KBM-7 (cell line): Measurements from ENCODE around the gene MAF.

Source experiments
- DNase-seq: peaks from one replicate; pipeline ENCODE4 v3.0.0-alpha.2; 2015
- in situ Hi-C: fragments of 300-500 bp; cut with MboI; formaldehyde crosslinking; loops from 2 replicates; pipeline ENCODE4 v1.14.3; 2020; ENCODE audit warnings: low sequenced_read_pairs, low pct_unique_long_range_greater_than_20kb, mixed read lengths

MAF gene

DNA sequence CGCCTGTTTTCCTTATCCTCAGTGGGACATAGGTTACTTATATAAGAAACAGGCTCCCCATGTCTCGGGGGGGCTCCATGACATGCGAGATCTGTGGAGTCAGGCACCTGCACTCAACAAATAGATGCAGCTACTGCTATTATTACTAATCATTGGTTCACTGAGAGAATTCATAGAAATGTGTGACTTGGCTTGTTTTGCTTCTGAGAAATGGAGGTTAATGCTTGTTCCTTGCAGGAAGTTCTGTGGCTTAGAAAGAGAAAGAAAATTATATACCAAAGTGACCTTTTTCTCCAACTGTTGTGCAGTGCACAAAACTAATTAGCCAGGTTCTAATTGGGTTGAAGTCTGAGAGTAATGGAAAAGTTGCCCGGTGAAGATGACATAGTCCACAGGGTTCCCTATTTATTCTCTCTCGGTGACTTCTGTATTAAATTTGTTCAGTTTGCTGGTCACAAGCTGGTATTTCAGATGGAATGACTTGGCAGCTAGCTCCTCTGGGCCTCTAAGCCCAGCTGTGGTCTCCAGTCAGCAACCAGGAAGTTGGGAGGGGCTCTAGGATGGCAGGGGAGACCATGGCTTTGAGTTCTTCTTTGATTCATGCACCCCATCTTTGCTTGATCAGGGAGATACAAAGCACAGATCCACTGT lies 17.6 kb upstream of the MAF start:
- DNase-seq, result no peak
- in situ Hi-C loops, result no loop called here

- in situ Hi-C loops, result no loop called here
- no peak for DNase-seq
Measured at GRCh38 chr16:79613009-79613408, 12.5 kb upstream of the MAF start.

- in situ Hi-C loops, result no loop called here
- DNase-seq, result no peak
Measured at GRCh38 chr16:79612207-79612606, 11.7 kb upstream of the MAF start.

GRCh38 chr16:79610771-79611170 lies 10.2 kb upstream of the MAF start:
- in situ Hi-C loops, result no loop called here
- no peak for DNase-seq

- in situ Hi-C loops, result no loop called here
- DNase-seq, result no peak
Measured at GRCh38 chr16:79609861-79610260, 9.3 kb upstream of the MAF start.

DNA sequence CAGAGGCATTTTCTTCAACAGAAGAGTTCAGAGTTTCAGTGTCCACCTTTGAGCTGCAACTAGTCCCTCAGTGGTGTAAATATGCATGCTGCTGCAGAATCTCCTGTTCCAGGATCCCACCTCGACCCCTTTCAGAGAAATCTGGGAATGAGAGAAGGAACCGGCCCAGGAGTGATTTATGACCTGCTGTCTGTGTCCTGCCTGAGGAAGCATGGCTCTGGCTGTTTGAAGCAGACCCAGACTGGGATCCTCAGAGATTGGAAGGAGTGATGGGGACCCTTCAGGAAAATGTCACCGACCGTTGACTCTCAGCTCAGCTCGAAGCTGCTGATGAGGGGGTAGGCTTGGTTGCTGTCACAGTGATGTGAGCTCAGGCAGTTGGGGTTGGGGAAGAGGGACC lies 8.4 kb upstream of the MAF start:
- DNase-seq, result no peak
- in situ Hi-C loops, result no loop called here

DNA sequence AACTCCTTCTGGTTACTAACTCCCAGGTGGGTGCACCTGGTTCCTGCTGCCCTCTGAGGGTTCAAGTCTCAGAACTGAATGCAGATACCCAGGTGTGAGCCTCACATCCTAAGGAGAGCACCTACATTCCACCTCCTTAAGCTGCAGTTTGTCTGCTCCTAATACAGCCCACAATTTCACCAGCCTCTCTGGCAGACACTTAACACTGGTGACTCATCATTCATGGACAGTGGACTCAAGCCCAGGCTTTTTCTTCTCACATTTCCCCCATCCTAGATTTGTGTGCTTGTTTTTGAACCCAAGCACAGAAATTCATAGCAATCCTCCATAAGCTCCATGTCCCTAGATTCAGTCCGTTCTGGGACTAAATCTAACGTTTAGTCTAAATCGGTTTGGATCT lies 7.0 kb upstream of the MAF start:
- no peak for DNase-seq
- in situ Hi-C loops, result no loop called here

DNA sequence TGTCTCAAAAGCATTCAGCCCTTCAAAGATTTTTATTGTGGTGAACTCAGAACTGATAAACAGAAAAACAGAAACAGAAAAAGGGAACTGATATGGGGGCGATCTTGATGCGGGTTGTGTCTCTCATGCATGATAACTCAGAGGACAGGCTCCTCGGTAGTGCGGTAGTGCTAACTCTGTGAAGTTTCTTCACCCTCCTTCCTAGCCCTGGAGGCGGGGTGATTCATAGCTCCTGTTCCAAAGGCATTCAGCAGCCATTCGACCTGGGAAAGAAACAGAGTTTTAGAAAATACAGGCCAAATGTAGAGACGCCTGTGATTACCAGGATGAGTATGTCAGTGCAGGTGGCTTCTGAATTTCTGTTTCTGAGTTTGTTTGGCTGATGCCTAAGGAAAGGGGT lies 5.5 kb upstream of the MAF start:
- in situ Hi-C loops, result no loop called here
- DNase-seq, result no peak

- DNase-seq, result no peak
- in situ Hi-C loops, result no loop called here
Measured at GRCh38 chr16:79603055-79603454, 2.5 kb upstream of the MAF start.

DNA sequence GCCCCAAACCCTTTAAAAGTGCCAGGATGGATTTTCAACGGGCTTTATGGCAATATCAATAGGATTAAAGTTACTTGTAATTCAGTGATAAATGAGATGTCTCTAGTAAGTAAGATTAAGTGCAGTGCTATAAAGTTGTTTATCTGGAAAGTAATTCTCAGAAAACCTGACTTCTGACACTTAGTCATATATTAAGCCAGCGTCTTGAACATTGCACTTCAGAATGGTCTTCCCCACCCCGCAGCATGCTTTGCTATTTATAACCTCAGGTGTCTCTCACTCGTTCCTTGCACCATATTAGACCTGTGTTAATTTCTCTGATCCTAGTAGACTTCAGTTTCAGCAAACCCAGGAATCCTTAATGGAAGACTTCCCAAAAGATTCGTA lies 2.1 kb upstream of the MAF start:
- in situ Hi-C loops, result no loop called here
- DNase-seq, result no peak

GRCh38 chr16:79601931-79602627 lies 1.5 kb upstream of the MAF start:
- peak; percentile 84 for DNase-seq
- in situ Hi-C loops, result no loop called here

DNA sequence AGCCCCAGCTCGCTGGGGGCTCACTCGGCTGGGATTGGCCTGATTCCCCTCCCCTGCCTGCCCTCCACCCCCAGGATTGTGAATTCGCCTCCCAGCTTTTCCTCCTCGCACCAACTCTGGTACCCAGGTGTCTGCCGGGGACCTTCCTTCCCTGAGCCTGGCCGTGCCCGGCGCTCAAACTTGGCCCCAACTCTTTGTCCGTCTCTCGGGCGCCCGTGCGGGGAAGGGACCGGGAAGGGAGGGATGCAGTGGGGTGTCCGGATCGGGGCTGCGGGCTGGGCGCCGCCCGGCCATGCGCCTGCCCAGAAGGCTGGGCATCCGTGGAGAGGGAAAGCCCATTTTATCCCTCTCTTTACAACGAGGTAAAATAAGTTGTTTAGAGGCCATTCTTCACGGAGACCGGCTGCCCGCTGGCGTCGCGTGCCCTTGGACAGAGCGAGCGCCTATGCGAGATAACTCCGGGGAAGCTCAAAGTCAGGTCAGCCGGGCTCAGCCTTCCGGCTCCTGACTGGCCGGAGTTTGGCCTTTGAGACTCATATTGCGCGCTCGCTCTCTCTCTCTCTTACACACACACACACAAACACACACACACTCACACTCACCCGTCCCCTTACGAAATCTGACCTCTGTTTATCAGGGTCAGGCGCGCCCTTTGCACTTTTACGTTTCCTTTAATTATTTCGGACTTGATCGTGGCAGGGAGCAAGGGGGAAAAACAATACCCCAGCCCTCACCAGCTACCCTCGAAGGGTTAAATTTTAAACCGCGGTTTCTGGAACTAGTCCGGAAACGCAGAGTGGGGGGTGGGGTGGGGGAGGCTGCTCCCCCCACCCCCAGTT lies 774 bp upstream of the MAF start:
- DNase-seq, result no peak
- in situ Hi-C loops, result no loop called here

GRCh38 chr16:79599837-79600637 lies 500 bp downstream of the MAF start:
- in situ Hi-C loops, result no loop called here
- peak; percentile 24 for DNase-seq

DNA sequence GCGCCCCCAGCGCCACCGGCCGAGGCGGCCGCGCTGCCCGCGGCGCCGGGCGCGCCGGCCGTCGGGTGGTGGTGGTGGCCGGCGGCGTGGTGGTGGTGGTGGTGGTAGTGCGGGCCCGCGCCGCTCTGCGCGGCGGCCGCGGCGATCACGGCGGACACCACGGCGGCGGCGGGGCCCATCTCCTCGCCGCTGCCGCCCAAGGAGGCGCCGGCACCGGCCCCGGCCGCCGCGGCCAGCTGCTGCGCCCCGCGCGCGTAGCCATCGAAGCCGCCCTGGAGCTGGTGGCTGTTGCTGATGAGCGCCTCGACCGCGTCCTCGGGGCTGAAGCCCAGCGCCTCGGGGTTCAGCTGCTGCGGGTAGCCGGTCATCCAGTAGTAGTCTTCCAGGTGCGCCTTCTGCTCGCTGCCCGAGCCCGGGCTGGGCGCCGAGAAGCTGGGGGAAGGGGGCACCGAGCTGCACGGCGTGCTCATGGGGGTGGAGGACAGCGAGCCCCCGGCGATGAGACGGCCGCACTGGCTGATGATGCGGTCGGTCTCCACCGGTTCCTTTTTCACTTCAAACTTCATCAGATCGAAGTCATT lies 1.2 kb downstream of the MAF start:
- in situ Hi-C loops, result no loop called here

DNA sequence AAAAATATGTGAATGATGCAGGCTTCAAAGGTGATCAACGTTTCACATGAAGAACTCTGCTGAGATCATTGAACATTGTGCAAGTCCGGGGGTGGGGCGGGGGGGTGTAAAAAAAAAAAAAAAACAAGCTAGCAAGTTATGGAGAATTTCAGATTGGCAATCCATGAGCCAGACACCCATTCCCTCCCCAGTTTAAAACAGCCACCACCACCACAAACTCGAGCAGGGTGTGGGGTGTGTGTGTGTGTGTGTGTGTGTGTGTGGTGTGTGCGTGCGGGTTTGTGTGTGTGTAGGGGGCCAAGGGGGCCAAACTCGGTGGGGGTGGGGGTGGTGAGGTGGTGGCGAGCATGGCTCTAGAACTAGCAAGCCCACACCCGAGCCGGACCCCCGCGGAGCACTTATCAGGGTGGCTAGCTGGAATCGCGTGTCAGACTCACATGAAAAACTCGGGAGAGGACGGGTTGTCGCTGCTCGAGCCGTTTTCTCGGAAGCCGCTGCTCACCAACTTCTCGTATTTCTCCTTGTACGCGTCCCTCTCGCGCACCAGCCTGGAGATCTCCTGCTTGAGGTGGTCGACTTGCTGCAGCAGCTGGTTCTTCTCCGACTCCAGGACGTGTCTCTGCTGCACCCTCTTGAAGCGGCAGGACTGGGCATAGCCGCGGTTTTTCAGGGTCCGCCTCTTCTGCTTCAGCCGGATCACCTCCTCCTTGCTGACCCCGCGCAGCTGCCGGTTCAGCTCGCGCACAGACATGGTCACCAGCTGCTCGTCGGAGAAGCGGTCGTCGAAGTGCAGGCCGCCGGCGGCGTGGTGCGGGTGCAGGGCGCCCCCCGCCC lies 2.0 kb downstream of the MAF start:
- in situ Hi-C loops, result no loop called here
- peak; percentile 44 for DNase-seq

More for the DNA sequence above, 1.2 kb downstream of the MAF start:
- DNase-seq, result no peak

DNA sequence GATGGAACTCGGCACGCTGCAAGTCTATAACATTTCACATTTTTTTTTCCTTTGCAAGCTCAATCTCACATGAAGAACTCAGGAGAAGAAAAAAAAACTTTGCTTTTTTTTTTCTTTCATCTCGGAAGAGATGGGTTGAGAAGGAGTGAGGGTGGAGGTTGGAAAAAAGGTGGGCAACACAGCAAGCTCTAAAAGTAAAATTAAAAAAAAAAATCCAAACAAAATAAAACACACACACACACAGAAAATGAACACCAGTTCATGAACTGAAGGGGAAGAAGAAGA lies 2.5 kb downstream of the MAF start:
- in situ Hi-C loops, result no loop called here
- DNase-seq, result no peak

DNA sequence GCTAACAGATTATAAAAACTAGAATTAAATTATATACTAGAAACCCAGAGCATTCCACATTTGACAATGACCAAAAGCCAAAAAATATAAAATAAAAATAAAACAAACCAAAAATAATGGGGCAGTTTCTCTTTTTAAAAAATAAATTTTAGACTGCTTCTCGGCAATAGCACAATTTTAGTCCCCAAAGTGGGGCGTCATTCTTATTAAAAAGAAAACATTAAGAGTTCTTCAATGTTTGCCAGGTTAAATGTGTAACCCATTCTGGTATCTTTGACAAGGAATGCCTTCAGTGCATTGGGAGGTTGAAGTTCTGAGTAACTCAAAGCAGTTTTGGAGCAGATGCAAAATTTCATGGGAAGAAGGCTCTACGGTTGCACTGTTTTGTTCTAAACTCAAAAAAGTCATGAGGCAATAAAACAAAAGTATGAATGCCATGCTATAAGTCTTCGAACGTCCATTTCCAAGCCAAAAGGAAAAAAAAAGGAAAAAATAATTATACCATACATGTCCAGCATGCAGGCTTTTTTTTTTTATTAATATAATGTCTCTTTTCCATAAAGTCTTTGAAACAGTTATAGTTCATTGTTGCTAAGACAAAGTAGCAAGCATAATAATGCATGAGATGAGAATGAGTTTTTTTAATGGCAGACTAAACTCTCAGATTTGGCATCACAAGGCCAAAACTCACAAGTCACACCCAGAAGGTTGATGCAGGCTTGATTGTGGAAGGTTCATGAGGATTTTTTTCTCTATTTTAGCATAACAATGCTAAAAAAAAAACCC lies 3.1 kb downstream of the MAF start:
- DNase-seq, result no peak
- in situ Hi-C loops, result no loop called here

DNA sequence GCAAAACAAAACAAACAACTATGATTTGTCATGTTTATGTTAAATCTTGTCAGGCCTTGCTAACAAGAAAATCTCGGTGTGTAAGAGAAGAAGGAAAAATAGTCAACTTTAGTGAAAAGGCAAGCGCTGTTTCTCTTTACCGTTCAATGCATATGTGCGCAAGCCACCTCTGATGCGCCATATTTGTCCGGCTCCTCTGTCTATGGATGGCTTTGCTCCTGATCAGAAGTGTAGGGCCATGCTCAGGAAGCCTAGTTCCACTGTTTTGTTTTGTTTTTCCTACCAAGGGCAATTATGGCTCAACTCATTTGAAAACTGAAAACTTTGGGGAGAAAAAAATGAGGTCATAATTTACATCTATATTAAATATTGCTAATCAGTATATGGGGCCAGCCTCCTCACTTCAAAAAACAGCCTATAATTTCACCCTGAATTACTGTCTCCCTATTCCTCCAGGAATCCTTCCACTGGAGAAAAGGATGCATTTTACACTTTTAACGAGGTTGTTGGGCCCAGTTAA lies 4.5 kb downstream of the MAF start:
- in situ Hi-C loops, result no loop called here
- DNase-seq, result no peak
